Kidney (tissue), 14 donors: ENCODE measurements around the gene USP2. TPM values are rescaled to one million over a fixed set of nuclear protein-coding genes. Genes with fewer than 3 reads are reported as not detected.
A peak's percentile ranks its signal among the peaks of the same experiment; 100 is the strongest.

Experiments used
- DNase-seq, 5 donors: peaks; one replicate each; pipeline ENCODE4 v3.0.0-alpha.2; 2013 to 2020
- FAIRE-seq: peaks from 2 replicates; lab custom pipeline; 2012; peaks lifted over from hg19 to GRCh38; lab: Jason Lieb, UNC
- H3K27ac ChIP-seq, 2 donors: one replicate each; pipeline ENCODE4 v1.7.0; 2013; ENCODE audit warnings: low read depth in 2 of 2, low read length in 2 of 2, inconsistent platforms in 1 of 2
- H3K27me3 ChIP-seq: one replicate; pipeline ENCODE4 v1.7.1; 2013; ENCODE audit warnings: low read length, inconsistent platforms; ENCODE audit not compliant: control insufficient read depth, insufficient read depth
- H3K36me3 ChIP-seq, 3 donors: one replicate each; pipeline versions ENCODE4 v1.7.0 to v1.7.1; 2013; ENCODE audit warnings: low read length in 3 of 3, control low read depth in 1 of 3, inconsistent platforms in 1 of 3; ENCODE audit not compliant: insufficient read depth in 3 of 3, control insufficient read depth in 2 of 3
- H3K4me1 ChIP-seq, 3 donors: one replicate each; pipeline versions ENCODE4 v1.7.0 to v1.7.1; 2013; ENCODE audit warnings: low read length in 3 of 3, inconsistent platforms in 1 of 3, low read depth in 1 of 3; ENCODE audit not compliant: control insufficient read depth in 2 of 3, insufficient read depth in 2 of 3
- H3K4me3 ChIP-seq, 3 donors: one replicate each; pipeline versions ENCODE4 v1.7.0 to v1.8.1; 2013; ENCODE audit warnings: low read length in 3 of 3, control low read depth in 1 of 3, inconsistent platforms in 1 of 3
- H3K9ac ChIP-seq, 3 donors: one replicate each; pipeline versions ENCODE4 v1.7.0 to v1.7.1; 2013; ENCODE audit warnings: low read length in 3 of 3, control low read depth in 1 of 3, inconsistent platforms in 1 of 3
- H3K9me3 ChIP-seq, 3 donors: one replicate each; pipeline versions ENCODE4 v1.7.0 to v1.7.1; 2013; ENCODE audit warnings: low read length in 3 of 3, control low read depth in 1 of 3, inconsistent platforms in 1 of 3; ENCODE audit not compliant: control insufficient read depth in 2 of 3, insufficient read depth in 1 of 3
- CTCF ChIP-seq: IDR thresholded peaks from 3 replicates; pipeline ENCODE4 v1.5.1; 2012; ENCODE audit warnings: mild to moderate bottlenecking, moderate library complexity, borderline replicate concordance; ENCODE audit not compliant: insufficient read depth; ENCODE audit errors: extremely low read depth
- intact Hi-C: fragments of 100-400 bp; cut with DNase I; formaldehyde crosslinking; loops from one replicate; pipeline ENCODE4 v1.11.1; 2022
- polyA plus RNA-seq: library from polyadenylated mRNA; stranded (reverse); fragments of 350-450 nt; fragmentation: Illumina TruSeq; extraction: RNeasy Lipid Tissue Mini Kit (QIAGEN cat#74804); gene quantifications from one replicate; pipeline ENCODE4 v1.2.3, GENCODE V29; 2014; ENCODE audit warnings: low read depth, low replicate concordance; ENCODE audit not compliant: insufficient read depth
- total RNA-seq: library from RNA; stranded (reverse); fragmentation: NEBNext Ultra II Directional; extraction: Animal tissue kit (Norgen Biotek cat#: 25700); gene quantifications from one replicate; pipeline ENCODE4 v1.2.1, GENCODE V29; 2021
- donor health status: control.
- donor health status: control.
- donor health status: control.
- donor health status: control.
- donor health status: control.
- donor health status: DM: yes; HTN: yes; CAD: no.
- donor health status: Normal renal cell carcinoma (clear cell type).

The USP2 gene
- total and polyA plus RNA-seq, 2 donors from 2014 or later, result 30.4 to 57.6 TPM

- Histone ChIP-seq H3K4me1 (peaks cover 0 to 11% (median 0%) of the 10 kb centered on the region in 3 donors), H3K4me3 (no peak overlapping the region), H3K9ac (no peak overlapping the region), H3K36me3 (no peaks in the 10 kb centered on the region), H3K9me3 (no peaks in the 10 kb centered on the region), H3K27me3 (no peaks in the 10 kb centered on the region), H3K27ac (peak overlapping the region in 1 of 2 donors; percentile 27)
- intact Hi-C loops, result no loop called here
- no peak for FAIRE-seq
- no peak for DNase-seq
- no peak for TF ChIP-seq CTCF
Measured at GRCh38 chr11:119322921-119323531, 58.5 kb downstream of the USP2 start.

- no peak for FAIRE-seq
- Histone ChIP-seq H3K4me3 (no peak overlapping the region), H3K9me3 (no peaks in the 10 kb centered on the region), H3K27ac (no peak overlapping the region), H3K4me1 (peaks cover 0 to 14% (median 0%) of the 10 kb centered on the region in 3 donors), H3K36me3 (no peaks in the 10 kb centered on the region), H3K27me3 (no peaks in the 10 kb centered on the region), H3K9ac (no peak overlapping the region)
- intact Hi-C loops, result no loop called here
- peak in 1 of 5 donors; percentile 8 for DNase-seq
- TF ChIP-seq CTCF, result no peak
Measured at GRCh38 chr11:119322360-119322739, 59.1 kb downstream of the USP2 start.

GRCh38 chr11:119320776-119321524, 60.5 kb downstream of the USP2 start:
- no peaks in the 10 kb centered on the region for H3K9me3 ChIP-seq
- H3K4me3 ChIP-seq, result peak overlapping the region in 2 of 3 donors; percentile 41 to 60
- H3K36me3 ChIP-seq, result no peaks in the 10 kb centered on the region
- DNase-seq (peak; percentile 75 to 91 (median 85)), FAIRE-seq (no peak)
- H3K9ac ChIP-seq, result peak overlapping the region in 1 of 3 donors; percentile 68
- intact Hi-C loops, result no loop called here
- peak overlapping the region; percentile 63 to 78 for H3K27ac ChIP-seq
- H3K27me3 ChIP-seq, result no peaks in the 10 kb centered on the region
- no peak for TF ChIP-seq CTCF
- peaks cover 0 to 17% (median 2%) of the 10 kb centered on the region in 3 donors for H3K4me1 ChIP-seq
